ENCODE data around the gene STAG2.

GRCh38 chrX:123983240-123983639 lies 21.7 kb downstream of the STAG2 start:
- TF ChIP-seq, protein P1, sequence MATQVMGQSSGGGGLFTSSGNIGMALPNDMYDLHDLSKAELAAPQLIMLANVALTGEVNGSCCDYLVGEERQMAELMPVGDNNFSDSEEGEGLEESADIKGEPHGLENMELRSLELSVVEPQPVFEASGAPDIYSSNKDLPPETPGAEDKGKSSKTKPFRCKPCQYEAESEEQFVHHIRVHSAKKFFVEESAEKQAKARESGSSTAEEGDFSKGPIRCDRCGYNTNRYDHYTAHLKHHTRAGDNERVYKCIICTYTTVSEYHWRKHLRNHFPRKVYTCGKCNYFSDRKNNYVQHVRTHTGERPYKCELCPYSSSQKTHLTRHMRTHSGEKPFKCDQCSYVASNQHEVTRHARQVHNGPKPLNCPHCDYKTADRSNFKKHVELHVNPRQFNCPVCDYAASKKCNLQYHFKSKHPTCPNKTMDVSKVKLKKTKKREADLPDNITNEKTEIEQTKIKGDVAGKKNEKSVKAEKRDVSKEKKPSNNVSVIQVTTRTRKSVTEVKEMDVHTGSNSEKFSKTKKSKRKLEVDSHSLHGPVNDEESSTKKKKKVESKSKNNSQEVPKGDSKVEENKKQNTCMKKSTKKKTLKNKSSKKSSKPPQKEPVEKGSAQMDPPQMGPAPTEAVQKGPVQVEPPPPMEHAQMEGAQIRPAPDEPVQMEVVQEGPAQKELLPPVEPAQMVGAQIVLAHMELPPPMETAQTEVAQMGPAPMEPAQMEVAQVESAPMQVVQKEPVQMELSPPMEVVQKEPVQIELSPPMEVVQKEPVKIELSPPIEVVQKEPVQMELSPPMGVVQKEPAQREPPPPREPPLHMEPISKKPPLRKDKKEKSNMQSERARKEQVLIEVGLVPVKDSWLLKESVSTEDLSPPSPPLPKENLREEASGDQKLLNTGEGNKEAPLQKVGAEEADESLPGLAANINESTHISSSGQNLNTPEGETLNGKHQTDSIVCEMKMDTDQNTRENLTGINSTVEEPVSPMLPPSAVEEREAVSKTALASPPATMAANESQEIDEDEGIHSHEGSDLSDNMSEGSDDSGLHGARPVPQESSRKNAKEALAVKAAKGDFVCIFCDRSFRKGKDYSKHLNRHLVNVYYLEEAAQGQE (IDR thresholded peaks at IDR 0.05; ENCODE audit: insufficient read depth in 1 of 2, low read depth in 2 of 2, low read length in 2 of 2): no peak
- TF ChIP-seq SIN3A (IDR thresholded peaks at IDR 0.05; ENCODE audit: borderline replicate concordance, insufficient read depth, low read length): no peak
